Fibroblast of lung (primary cell): ENCODE measurements around the gene TACR1.

Experiments
- CTCF ChIP-seq, 2 donors: IDR thresholded peaks in 1 of 2; conservative IDR thresholded peaks in 1 of 2; 1 replicate in 1 of 2; 2 replicates in 1 of 2; pipeline ENCODE4 v1.5.1; 2011 to 2012; ENCODE audit warnings: low read length in 2 of 2, control low read depth in 1 of 2, inconsistent platforms in 1 of 2, low read depth in 1 of 2, mild to moderate bottlenecking in 1 of 2
- EZH2 ChIP-seq: IDR thresholded peaks from 2 replicates; pipeline ENCODE4 v1.5.1; 2012; ENCODE audit warnings: low read length, control low read depth, mild to moderate bottlenecking; ENCODE audit errors: missing control alignments

GRCh38 chr2:75088791-75089190, 110.5 kb downstream of the TACR1 start:
- no peak for TF ChIP-seq CTCF (conservative IDR thresholded peaks at IDR 0.05 in 1 of 2, IDR thresholded peaks at IDR 0.05 in 1 of 2; ENCODE audit: low read depth in 1 of 2, low read length in 2 of 2)
- TF ChIP-seq EZH2, result no peak
